HG03139 (cell line): ENCODE measurements around the gene BAIAP3.
"Not testable (repeated sequence)": the region's sequence is repeated elsewhere in the genome, so short reads cannot be mapped to it uniquely, and the experiment has no call there.

Experiments
- ATAC-seq: cut with Tn5 transposase; IDR thresholded peaks from one replicate; pipeline ENCODE4 v1.9.1; 2021; ENCODE audit not compliant: unreplicated experiment

BAIAP3 gene

GRCh38 chr16:1333149-1333812 is at the start of gene BAIAP3:
TSS of gene BAIAP3 (plus strand) at chr16:1333645. CDS start at chr16:1338550, 4,905 bp downstream.
- no peak for ATAC-seq

- ATAC-seq: no peak
Observed at GRCh38 chr16:1283996-1284616, 49.3 kb upstream of the BAIAP3 start.

GRCh38 chr16:1285669-1286512 is 47.6 kb upstream of the BAIAP3 start:
- no peak for ATAC-seq

- no peak for ATAC-seq
Observed at GRCh38 chr16:1286513-1287094, 46.8 kb upstream of the BAIAP3 start.

GRCh38 chr16:1287982-1288670 is 45.3 kb upstream of the BAIAP3 start:
- no peak for ATAC-seq

GRCh38 chr16:1288813-1289476 is 44.5 kb upstream of the BAIAP3 start:
- no peak for ATAC-seq

- ATAC-seq: no peak
Observed at GRCh38 chr16:1289477-1289866, 44.0 kb upstream of the BAIAP3 start.

- ATAC-seq: no peak
Observed at GRCh38 chr16:1290063-1290501, 43.4 kb upstream of the BAIAP3 start.

GRCh38 chr16:1290860-1291575 is 42.4 kb upstream of the BAIAP3 start:
- no peak for ATAC-seq

- no peak for ATAC-seq
Observed at GRCh38 chr16:1291576-1291974, 41.9 kb upstream of the BAIAP3 start.

- ATAC-seq: not testable (repeated sequence)
Observed at GRCh38 chr16:1292208-1292607, 41.2 kb upstream of the BAIAP3 start.

- ATAC-seq: not testable (repeated sequence)
Observed at GRCh38 chr16:1292808-1293207, 40.6 kb upstream of the BAIAP3 start.

- no peak for ATAC-seq
Observed at GRCh38 chr16:1293921-1294656, 39.4 kb upstream of the BAIAP3 start.

GRCh38 chr16:1295465-1295864 is 38.0 kb upstream of the BAIAP3 start:
- no peak for ATAC-seq

GRCh38 chr16:1296688-1297017 is 36.8 kb upstream of the BAIAP3 start:
- ATAC-seq: not testable (repeated sequence)

GRCh38 chr16:1297018-1297696 is 36.3 kb upstream of the BAIAP3 start:
- no peak for ATAC-seq

GRCh38 chr16:1298406-1298805 is 35.0 kb upstream of the BAIAP3 start:
- ATAC-seq: no peak

- ATAC-seq: no peak
Observed at GRCh38 chr16:1299012-1299867, 34.2 kb upstream of the BAIAP3 start.
